Measurements from ENCODE around the gene OR6V1. TPM values are rescaled to one million over a fixed set of nuclear protein-coding genes. Genes with fewer than 3 reads are reported as not detected.

OR6V1 gene
- total RNA-seq, 1 experiment from 2014 or later = not detected

GRCh38 chr7:143047326-143047725, 4.8 kb upstream of the OR6V1 start:
- no peak overlapping the region for H3K27ac ChIP-seq (ENCODE audit: low read depth, low read length, poor library complexity, severe bottlenecking)
- no peaks in the 10 kb centered on the region for H3K36me3 ChIP-seq (ENCODE audit: insufficient read depth, low read length, poor library complexity, severe bottlenecking)
- no peak overlapping the region for H3K4me3 ChIP-seq (ENCODE audit: low read depth, low read length, poor library complexity, severe bottlenecking)
- intact Hi-C loops (cut with micrococcal nuclease; ENCODE audit: unreplicated experiment) = no loop called here
- BruUV-seq (replicated peaks) = no TSS peak
- no peaks in the 10 kb centered on the region for H3K9me3 ChIP-seq (ENCODE audit: low read depth, low read length, poor library complexity, severe bottlenecking)
- H3K4me1 ChIP-seq (ENCODE audit: insufficient read depth, low read length, poor library complexity, severe bottlenecking) = peaks cover 7% of the 10 kb centered on the region
- TF ChIP-seq EZH2 (IDR thresholded peaks at IDR 0.05; ENCODE audit: borderline replicate concordance, low read depth, low read length, poor library complexity, severe bottlenecking) (no peak), CTCF (conservative IDR thresholded peaks at IDR 0.05; ENCODE audit: low read depth, low read length) (no peak)
- H3K27me3 ChIP-seq (replicated peaks; ENCODE audit: insufficient read depth, low read depth, low read length, poor library complexity) = no peaks in the 10 kb centered on the region
- DNase-seq (ENCODE audit: low spot score) = peak; percentile 30
- ChIA-PET CTCF (no interaction called here), POLR2A (ENCODE audit: low non-redundant PET) (no interaction called here)

- ChIA-PET POLR2A (ENCODE audit: low non-redundant PET) (no interaction called here), CTCF (no interaction called here)
- Histone ChIP-seq H3K27me3 (replicated peaks; ENCODE audit: insufficient read depth, low read depth, low read length, poor library complexity) (no peaks in the 10 kb centered on the region), H3K4me1 (ENCODE audit: insufficient read depth, low read length, poor library complexity, severe bottlenecking) (peaks cover 7% of the 10 kb centered on the region), H3K27ac (ENCODE audit: low read depth, low read length, poor library complexity, severe bottlenecking) (no peak overlapping the region), H3K4me3 (ENCODE audit: low read depth, low read length, poor library complexity, severe bottlenecking) (no peak overlapping the region), H3K36me3 (ENCODE audit: insufficient read depth, low read length, poor library complexity, severe bottlenecking) (no peaks in the 10 kb centered on the region), H3K9me3 (ENCODE audit: low read depth, low read length, poor library complexity, severe bottlenecking) (no peaks in the 10 kb centered on the region)
- intact Hi-C loops (cut with micrococcal nuclease; ENCODE audit: unreplicated experiment) = no loop called here
- BruUV-seq (replicated peaks) = no TSS peak
- no peak for DNase-seq (ENCODE audit: low spot score)
- no peak for TF ChIP-seq CTCF (conservative IDR thresholded peaks at IDR 0.05; ENCODE audit: low read depth, low read length)
- no peak for TF ChIP-seq EZH2 (IDR thresholded peaks at IDR 0.05; ENCODE audit: borderline replicate concordance, low read depth, low read length, poor library complexity, severe bottlenecking)
Measured at GRCh38 chr7:143048827-143049226, 3.3 kb upstream of the OR6V1 start.

DNA sequence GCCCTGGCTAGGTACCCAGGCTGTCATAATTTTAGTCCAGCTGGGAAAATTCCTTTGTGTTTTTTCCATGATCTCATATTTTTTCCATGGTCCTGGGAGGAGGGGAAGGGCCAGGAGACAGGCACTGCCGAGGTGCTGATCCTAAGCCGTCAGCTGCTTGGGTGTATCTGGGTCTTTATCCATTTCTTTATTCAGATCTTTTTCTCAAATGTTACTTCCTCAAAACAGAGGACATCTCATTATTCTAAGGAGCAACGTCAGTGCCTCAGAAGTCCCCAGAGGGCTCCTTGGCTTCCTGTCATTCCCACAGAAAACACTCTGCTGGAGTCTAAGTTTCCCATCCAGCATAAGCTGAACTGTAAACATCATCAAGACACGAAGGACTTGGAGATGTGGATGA, 2.8 kb upstream of the OR6V1 start:
- BruUV-seq (replicated peaks) = no TSS peak
- Histone ChIP-seq H3K4me1 (ENCODE audit: insufficient read depth, low read length, poor library complexity, severe bottlenecking) (peaks cover 7% of the 10 kb centered on the region), H3K9me3 (ENCODE audit: low read depth, low read length, poor library complexity, severe bottlenecking) (no peaks in the 10 kb centered on the region), H3K27me3 (replicated peaks; ENCODE audit: insufficient read depth, low read depth, low read length, poor library complexity) (no peaks in the 10 kb centered on the region), H3K36me3 (ENCODE audit: insufficient read depth, low read length, poor library complexity, severe bottlenecking) (no peaks in the 10 kb centered on the region), H3K4me3 (ENCODE audit: low read depth, low read length, poor library complexity, severe bottlenecking) (no peak overlapping the region), H3K27ac (ENCODE audit: low read depth, low read length, poor library complexity, severe bottlenecking) (no peak overlapping the region)
- ChIA-PET CTCF (no interaction called here), POLR2A (ENCODE audit: low non-redundant PET) (no interaction called here)
- intact Hi-C loops (cut with micrococcal nuclease; ENCODE audit: unreplicated experiment) = no loop called here
- DNase-seq (ENCODE audit: low spot score) = peak; percentile 39
- TF ChIP-seq EZH2 (IDR thresholded peaks at IDR 0.05; ENCODE audit: borderline replicate concordance, low read depth, low read length, poor library complexity, severe bottlenecking) (no peak), CTCF (conservative IDR thresholded peaks at IDR 0.05; ENCODE audit: low read depth, low read length) (no peak)

All from A673 (cell line).